T-helper 2 cell (primary cell): Measurements from ENCODE around the gene POGZ.

Experiments
- DNase-seq, 5 experiments: peaks; one replicate each; pipeline versions ENCODE4 v3.0.0 to v3.0.0-alpha.2; 2012 to 2022

Gene POGZ

DNA sequence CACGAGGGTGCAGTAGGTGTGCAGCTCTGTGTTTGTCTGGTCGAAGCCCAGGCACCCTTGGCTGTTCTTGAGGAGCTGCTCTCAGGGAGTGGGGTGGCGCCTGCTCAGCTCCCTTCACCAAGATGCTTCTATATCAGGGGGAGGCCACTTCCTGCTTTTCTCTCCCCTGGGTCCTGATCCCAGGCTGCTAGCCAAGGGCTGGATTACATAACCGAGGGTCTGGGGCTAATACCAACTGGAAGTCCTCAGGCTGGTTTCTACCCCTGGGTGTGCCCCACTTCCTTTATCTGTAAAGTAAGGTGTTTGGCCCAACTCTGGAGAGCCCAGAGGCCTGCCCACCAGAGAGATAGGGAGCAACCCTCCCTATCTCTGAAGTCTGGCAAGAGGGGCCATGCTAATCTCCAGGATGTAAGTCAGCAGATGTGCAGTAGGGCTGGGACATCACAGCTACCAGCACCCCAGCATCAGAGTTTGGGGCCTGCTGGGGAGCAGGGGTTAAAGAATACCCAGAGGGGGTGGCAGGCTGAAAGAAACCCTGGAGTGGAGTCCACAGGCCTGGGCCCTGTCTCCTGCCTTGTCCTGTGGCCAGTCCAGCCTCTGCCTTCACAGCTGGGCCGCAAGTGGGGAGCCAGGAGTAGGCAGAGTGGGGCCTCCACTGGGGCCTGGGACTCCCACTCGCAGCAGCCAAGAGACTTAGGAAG is 88.9 kb downstream of the POGZ start:
- no peak for DNase-seq

DNA sequence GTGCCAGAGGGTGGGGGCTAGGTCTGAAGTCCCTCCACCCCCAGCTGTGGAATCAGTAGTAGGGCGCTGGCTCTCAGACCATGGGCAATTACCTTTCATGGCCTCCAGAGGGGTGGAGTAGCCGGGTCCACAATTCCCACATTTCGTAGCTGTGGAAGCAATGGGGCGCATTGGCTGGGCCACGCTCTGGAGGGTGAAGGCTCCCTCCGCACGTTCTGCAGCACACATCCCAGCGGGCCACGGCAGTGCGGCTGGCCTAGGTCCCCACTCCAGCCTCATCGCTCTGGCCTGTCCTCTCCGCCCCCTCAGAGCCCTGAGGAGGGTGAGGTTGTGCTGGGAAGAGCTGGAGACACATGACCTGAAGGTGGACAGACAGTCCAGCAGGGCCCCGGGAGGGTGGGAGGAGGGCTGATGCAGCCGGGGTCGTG is 89.7 kb downstream of the POGZ start:
- DNase-seq: no peak

DNA sequence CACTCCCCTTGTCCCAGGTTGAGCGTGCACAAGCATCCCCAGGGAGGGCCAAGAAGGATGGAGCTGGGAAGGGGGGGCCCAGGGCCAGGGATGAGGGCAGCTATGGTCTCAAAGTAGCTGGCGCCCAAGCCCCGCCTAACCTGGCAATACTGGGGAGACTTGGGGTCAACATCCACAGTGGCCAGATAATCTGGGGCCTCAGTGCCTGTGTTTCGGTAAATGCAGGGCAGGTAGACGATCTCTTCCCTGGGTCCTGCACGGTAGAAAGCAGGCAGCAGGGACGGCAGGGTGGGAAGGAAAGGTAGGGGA is 90.0 kb downstream of the POGZ start:
- DNase-seq: no peak

DNA sequence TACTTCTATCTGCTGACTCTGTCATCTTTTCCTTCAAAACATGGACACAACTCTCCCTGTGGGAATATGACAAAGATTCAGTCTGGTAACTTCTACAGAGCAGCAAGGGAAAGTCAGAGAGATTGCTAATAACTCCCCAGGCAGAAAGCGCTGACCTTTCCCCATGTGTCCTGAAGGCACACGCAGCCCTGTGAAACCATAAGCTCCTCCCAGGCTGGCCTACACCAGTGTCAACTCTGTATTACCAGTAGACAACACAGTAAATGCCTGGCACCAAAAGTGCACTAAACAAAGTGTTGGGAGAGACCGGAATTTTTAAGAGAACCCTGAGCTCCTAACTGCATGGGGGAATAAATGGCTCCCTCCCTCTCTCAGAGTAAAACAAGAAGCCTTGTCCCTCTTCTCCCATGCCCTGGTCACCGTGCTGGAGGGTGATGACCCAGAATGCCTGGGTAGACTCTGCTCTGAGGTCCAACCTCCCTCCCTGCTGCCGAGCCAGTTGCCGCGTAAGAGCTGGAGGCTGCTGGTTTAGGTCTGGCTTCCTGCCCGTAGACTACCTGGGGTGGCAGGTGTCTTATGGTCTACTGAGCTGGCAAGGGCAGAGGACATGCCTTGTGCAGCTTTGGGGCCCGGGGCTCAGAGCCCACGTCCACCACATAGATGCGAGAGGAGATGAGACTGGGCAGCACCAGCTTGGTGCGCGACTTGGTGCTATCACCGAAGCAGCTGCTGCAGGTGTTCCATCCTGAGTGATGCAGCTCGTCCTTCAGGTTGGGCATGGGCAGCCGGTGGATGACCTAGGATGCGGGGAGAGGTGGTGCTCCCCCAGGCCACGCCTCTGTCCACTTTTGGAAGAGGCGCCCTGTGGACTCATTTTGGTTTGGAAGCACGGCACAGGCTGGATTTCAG is 90.6 kb downstream of the POGZ start:
- DNase-seq: no peak

DNA sequence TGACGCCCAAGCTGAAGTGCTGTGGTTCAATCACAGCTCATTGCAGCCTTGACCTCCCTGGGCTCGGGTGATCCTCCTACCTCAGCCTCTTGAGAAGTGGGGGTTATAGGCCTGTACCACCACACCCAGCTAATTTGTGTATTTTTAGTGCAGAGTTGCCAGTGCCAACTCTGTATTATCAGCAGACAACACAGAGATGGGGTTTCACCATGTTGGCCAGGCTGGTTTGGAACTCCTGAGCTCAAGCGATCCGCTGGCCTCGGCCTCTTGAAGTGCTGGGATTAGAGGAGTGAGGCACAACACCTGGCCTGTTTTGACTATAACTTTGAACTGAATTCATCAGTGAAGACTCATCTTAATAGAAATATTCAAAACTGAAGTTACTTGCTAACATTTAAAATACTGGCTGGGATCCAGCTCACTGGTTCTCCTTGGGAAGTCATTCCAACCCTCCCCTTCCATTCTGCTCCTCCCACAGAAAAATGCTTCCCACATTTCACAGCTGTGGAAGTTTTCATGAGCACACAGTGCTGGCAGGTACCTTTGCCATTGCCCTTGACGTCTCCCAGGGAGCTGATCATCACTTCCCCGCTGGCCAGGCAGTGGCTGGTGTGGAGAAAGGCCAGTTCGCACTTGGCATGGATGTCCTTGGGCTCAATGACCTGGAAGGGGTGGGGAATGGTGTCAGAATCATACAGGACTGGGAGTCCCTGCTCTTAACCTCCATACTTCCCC is 91.5 kb downstream of the POGZ start:
- no peak for DNase-seq

DNA sequence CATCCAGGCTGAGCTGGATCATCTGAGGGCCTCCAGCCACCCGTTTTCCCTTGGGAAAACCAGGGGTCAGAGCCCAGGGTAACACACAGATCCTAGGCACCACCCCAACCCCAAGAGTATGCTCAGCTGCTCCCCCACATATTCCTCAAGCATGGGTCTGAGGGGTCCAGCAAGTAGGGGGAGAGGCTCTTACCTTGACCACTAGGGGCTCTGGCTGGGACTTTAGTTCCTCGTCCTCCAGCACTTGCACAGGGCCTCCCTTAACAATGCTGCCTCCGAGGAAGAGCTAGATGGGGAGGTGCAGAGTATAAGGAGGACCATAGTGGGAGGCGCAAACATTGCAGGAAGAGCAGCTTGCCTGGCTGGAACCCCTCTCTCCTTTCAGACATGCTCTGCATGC is 94.3 kb downstream of the POGZ start:
- no peak for DNase-seq

DNA sequence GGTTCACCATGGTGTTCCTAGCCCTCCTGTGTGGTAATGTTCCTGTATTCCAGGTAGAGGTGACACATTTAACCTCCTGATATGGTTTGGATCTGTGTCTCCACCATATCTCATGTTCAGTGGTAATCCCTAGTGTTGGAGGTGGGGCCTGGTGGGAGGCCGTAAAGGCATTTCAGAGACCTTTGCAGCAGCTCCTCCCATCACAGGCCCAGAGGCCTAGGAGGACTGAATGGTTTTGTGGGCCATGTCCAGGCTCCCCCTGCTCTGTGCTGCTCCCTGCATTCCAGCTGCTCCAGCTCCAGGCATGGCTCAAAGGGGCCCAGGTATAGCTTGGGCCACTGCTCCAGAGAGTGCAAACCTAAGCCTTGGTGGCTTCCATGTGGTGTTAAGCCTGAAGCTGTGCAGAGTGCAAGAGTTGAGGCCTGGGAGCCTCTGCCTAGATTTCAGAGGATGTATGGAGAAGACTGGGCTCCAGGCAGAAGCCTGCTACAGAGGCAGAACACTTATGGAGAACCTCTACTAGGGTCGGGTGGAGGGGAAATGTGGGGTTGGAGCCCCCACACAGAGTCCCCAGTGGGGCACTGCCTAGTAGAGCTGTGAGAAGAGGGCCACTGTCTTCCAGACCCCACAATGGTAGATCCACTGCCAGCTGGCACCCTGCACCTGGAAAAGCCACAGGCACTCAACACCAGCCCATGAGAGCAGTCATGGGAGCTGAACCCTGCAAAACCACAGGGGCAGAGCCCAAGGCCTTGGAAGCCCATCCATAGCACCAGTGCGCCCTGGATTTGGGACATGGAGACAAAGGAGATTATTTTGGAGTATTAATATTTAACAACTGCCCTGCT is 96.8 kb downstream of the POGZ start:
- no peak for DNase-seq

DNA sequence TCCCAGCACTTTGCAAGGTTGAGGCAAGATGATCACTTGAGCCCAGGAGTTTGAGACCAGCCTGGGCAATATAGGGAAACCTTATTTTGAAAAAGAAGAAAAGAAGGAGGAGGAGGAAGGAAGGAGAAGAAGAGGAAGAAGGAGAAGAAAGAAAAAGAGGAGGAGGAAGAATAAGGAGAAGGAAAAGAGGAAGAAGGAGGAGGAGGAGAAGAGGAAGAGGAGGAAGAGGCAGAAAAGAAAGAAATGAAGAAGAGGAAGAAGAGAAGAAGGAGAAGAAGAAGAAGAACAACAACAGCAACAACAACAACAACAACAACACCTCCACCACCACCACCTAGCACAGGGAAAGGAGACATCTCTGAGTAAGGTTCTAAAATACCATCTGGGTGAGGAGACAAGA is 97.4 kb downstream of the POGZ start:
- no peak for DNase-seq

DNA sequence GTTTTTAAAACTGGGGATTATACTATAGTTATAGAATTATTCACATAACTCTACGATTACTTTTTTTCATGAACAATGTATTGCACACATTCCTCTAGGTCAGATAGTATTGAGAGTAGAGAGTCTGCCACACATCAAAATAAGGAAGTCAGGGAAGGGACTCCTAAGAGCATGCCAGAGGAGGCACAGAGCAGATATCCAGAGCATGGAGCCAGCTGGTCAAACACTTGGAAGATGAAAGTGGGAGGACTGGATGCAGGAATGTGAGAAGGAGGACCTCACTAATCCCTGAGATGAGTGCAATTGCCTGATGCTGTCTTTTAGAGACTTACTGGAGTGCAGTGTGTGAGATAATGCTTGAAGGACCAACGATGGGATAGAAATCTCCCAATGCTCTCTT is 102.6 kb downstream of the POGZ start:
- no peak for DNase-seq
